H9 (cell line): ENCODE results near the gene MTRF1. TPM values are rescaled to one million over a fixed set of nuclear protein-coding genes. Genes with fewer than 3 reads are reported as not detected.

Experiments used
- DNase-seq: peaks from one replicate; pipeline ENCODE4 v3.0.0-alpha.2; 2017
- H2AFZ ChIP-seq: one replicate; pipeline ENCODE4 v1.6.1; 2013; ENCODE audit warnings: mild to moderate bottlenecking, low read length, control low read depth, moderate library complexity
- H2AK5ac ChIP-seq: 2 replicates; pipeline ENCODE4 v1.6.1; 2013; ENCODE audit warnings: low read length, control low read depth, mixed read lengths; ENCODE audit not compliant: insufficient read length
- H2BK120ac ChIP-seq: one replicate; pipeline ENCODE4 v1.6.1; 2013; ENCODE audit warnings: low read depth, mild to moderate bottlenecking, low read length, control low read depth, inconsistent platforms; ENCODE audit not compliant: poor library complexity, severe bottlenecking
- H2BK12ac ChIP-seq: 2 replicates; pipeline ENCODE4 v1.6.1; 2013; ENCODE audit warnings: low read length, control low read depth, mixed read lengths, low read depth; ENCODE audit not compliant: insufficient read length
- H2BK15ac ChIP-seq: 2 replicates; pipeline ENCODE4 v1.6.1; 2013; ENCODE audit warnings: low read depth, low read length, control low read depth
- H2BK20ac ChIP-seq: one replicate; pipeline ENCODE4 v1.6.1; 2013; ENCODE audit warnings: low read depth, mild to moderate bottlenecking, low read length, control low read depth, inconsistent platforms; ENCODE audit not compliant: poor library complexity, severe bottlenecking
- H2BK5ac ChIP-seq: 2 replicates; pipeline ENCODE4 v1.6.1; 2013; ENCODE audit warnings: low read length, control low read depth, mixed read lengths; ENCODE audit not compliant: insufficient read length
- H3K14ac ChIP-seq: 2 replicates; pipeline ENCODE4 v1.6.1; 2013; ENCODE audit warnings: low read length, control low read depth; ENCODE audit not compliant: insufficient read depth
- H3K18ac ChIP-seq: 2 replicates; pipeline ENCODE4 v1.6.1; 2013; ENCODE audit warnings: low read depth, mild to moderate bottlenecking, mixed read lengths, low read length, control low read depth; ENCODE audit not compliant: insufficient read length
- H3K23ac ChIP-seq: 2 replicates; pipeline ENCODE4 v1.6.1; 2013; ENCODE audit warnings: low read length, control low read depth, mixed read lengths, low read depth; ENCODE audit not compliant: insufficient read length
- H3K23me2 ChIP-seq: 2 replicates; pipeline ENCODE4 v1.6.1; 2013; ENCODE audit warnings: low read depth, mild to moderate bottlenecking, mixed read lengths, low read length, control low read depth; ENCODE audit not compliant: insufficient read length, poor library complexity, severe bottlenecking
- H3K27ac ChIP-seq: 2 replicates; pipeline ENCODE4 v1.5.1; 2013; ENCODE audit warnings: low read length, control low read depth, mixed read lengths, low read depth; ENCODE audit not compliant: insufficient read length
- H3K27me3 ChIP-seq: 2 replicates; pipeline ENCODE4 v1.6.1; 2013; ENCODE audit warnings: low read length, control low read depth, inconsistent platforms; ENCODE audit not compliant: insufficient read depth
- H3K4ac ChIP-seq: 2 replicates; pipeline ENCODE4 v1.6.1; 2013; ENCODE audit warnings: low read depth, mild to moderate bottlenecking, control low read depth, inconsistent platforms, low read length, moderate library complexity
- H3K4me1 ChIP-seq: 2 replicates; pipeline ENCODE4 v1.6.1; 2013; ENCODE audit warnings: low read length, control low read depth, inconsistent platforms; ENCODE audit not compliant: insufficient read depth
- H3K4me2 ChIP-seq: 2 replicates; pipeline ENCODE4 v1.6.1; 2013; ENCODE audit warnings: low read length, control low read depth, mixed read lengths; ENCODE audit not compliant: insufficient read length, insufficient read depth
- H3K56ac ChIP-seq: 2 replicates; pipeline ENCODE4 v1.6.1; 2013; ENCODE audit warnings: low read depth, mild to moderate bottlenecking, mixed read lengths, low read length, control low read depth; ENCODE audit not compliant: insufficient read length
- H3K79me1 ChIP-seq: 2 replicates; pipeline ENCODE4 v1.6.1; 2013; ENCODE audit warnings: low read depth, mild to moderate bottlenecking, moderate library complexity, low read length, control low read depth, inconsistent platforms; ENCODE audit not compliant: insufficient read depth, poor library complexity, severe bottlenecking
- H3K79me2 ChIP-seq: 2 replicates; pipeline ENCODE4 v1.6.1; 2013; ENCODE audit warnings: low read length, control low read depth, inconsistent platforms; ENCODE audit not compliant: insufficient read depth
- H3K9ac ChIP-seq: 2 replicates; pipeline ENCODE4 v1.6.1; 2013; ENCODE audit warnings: low read length, control low read depth, mixed read lengths; ENCODE audit not compliant: insufficient read length; ENCODE audit errors: extremely low read depth
- H3K9me3 ChIP-seq: one replicate; pipeline ENCODE4 v1.6.1; 2013; ENCODE audit warnings: low read depth, low read length, inconsistent platforms; ENCODE audit not compliant: control insufficient read depth
- H3T11ph ChIP-seq: one replicate; pipeline ENCODE4 v1.6.1; 2013; ENCODE audit warnings: mild to moderate bottlenecking, low read length, control low read depth, inconsistent platforms
- H4K20me1 ChIP-seq: one replicate; pipeline ENCODE4 v1.6.1; 2013; ENCODE audit not compliant: control insufficient read depth, insufficient read length, insufficient read depth
- H4K5ac ChIP-seq: 2 replicates; pipeline ENCODE4 v1.6.1; 2013; ENCODE audit warnings: low read depth, mild to moderate bottlenecking, mixed read lengths, low read length, control low read depth; ENCODE audit not compliant: insufficient read length
- H4K8ac ChIP-seq: replicated peaks from 2 replicates; pipeline ENCODE4 v1.6.1; 2013; ENCODE audit warnings: low read length, control low read depth, mixed read lengths, low read depth; ENCODE audit not compliant: insufficient read length
- H4K91ac ChIP-seq: 2 replicates; pipeline ENCODE4 v1.6.1; 2013; ENCODE audit warnings: low read depth, mild to moderate bottlenecking, moderate library complexity, mixed read lengths, low read length, control low read depth; ENCODE audit not compliant: insufficient read length
- H3K27ac Mint-ChIP-seq, 3 experiments: 2 replicates in 2 of 3; 3 replicates in 1 of 3; pipeline ENCODE4 v1.8.0; 2020 to 2021; ENCODE audit warnings: mixed read lengths in 3 of 3, mild to moderate bottlenecking in 1 of 3, moderate library complexity in 1 of 3
- H3K27me3 Mint-ChIP-seq: 2 replicates; pipeline ENCODE4 v1.8.0; 2021; ENCODE audit warnings: low read depth, mild to moderate bottlenecking, moderate library complexity, mixed read lengths
- H3K36me3 Mint-ChIP-seq, 3 experiments: 2 replicates in 2 of 3; 3 replicates in 1 of 3; pipeline ENCODE4 v1.8.0; 2020 to 2021; ENCODE audit warnings: low read depth in 3 of 3, mixed read lengths in 3 of 3; ENCODE audit not compliant: insufficient read depth in 1 of 3
- H3K4me1 Mint-ChIP-seq, 2 experiments: 2 replicates each; pipeline ENCODE4 v1.8.0; 2020; ENCODE audit warnings: mixed read lengths in 2 of 2
- H3K4me3 Mint-ChIP-seq, 2 experiments: 2 replicates in 1 of 2; 3 replicates in 1 of 2; pipeline ENCODE4 v1.8.0; 2020 to 2021; ENCODE audit warnings: mild to moderate bottlenecking in 2 of 2, mixed read lengths in 2 of 2, moderate library complexity in 1 of 2
- H3K9me3 Mint-ChIP-seq, 2 experiments: 2 replicates in 1 of 2; 3 replicates in 1 of 2; pipeline ENCODE4 v1.8.0; 2020; ENCODE audit warnings: mild to moderate bottlenecking in 2 of 2, mixed read lengths in 2 of 2, moderate library complexity in 1 of 2
- WGBS: extraction: QIAGEN DNeasy Blood & Tissue Kit; methylation state at CpG from one replicate; pipeline ENCODE4 v1.1.7; 2013; ENCODE audit warnings: missing lambda C conversion rate, low lambda C conversion rate, mixed read lengths; ENCODE audit not compliant: insufficient read length; ENCODE audit errors: extremely low coverage; 5-methylcytosine and 5-hydroxymethylcytosine counted together
- total RNA-seq: library from RNA; stranded (reverse); gene quantifications from 2 replicates; pipeline ENCODE4 v1.2.1, GENCODE V29; 2021
- TF ChIP-seq, protein P1 (sequence below): fragments of 200-600 bp; sonication (generic); conservative IDR thresholded peaks from 3 replicates; pipeline ENCODE4 v1.8.0; 2021; ENCODE audit warnings: antibody characterized with exemption, mild to moderate bottlenecking

MTRF1 gene
- total RNA-seq, 1 experiment from 2014 or later = 16.2 TPM

DNA sequence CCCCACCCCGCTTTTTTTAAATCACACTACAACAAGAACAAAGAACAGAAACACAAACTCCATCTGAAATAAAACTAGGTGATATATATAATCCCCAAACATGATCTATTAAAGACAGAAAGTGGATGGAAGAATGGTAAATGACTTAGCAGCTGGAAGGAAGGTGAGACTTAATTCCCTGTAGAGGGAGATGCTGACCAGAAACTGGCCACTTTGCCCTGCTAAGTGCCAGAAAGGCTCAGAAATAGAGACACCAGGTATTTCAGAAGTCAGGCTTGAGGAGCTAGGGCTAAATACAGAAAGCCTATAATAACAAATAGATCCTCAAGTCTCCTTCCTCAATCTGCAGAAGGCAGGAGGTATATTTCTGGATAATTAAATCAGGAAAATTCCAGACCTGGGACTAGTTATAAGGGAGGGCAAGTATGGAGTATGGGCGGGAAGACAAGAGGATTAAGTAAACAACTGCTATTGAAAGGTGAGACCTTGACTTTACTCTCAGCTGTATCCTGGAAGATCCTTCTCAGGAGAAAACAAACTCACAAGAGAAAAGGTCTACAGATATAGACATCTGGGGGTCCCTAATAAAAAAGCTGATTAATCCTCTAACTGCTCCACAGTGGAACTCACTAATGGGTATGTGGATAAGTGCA, 32.2 kb downstream of the MTRF1 start:
- H4K8ac ChIP-seq = no peak overlapping the region
- H3K23me2 ChIP-seq = no peaks in the 10 kb centered on the region
- no peak overlapping the region for H2AFZ ChIP-seq
- H3K18ac ChIP-seq = no peak overlapping the region
- no peaks in the 10 kb centered on the region for H3K9me3 Mint-ChIP-seq
- H3K79me2 ChIP-seq = no peaks in the 10 kb centered on the region
- no peak for DNase-seq
- no peaks in the 10 kb centered on the region for H4K20me1 ChIP-seq
- H3K23ac ChIP-seq = no peak overlapping the region
- H2AK5ac ChIP-seq = no peak overlapping the region
- H2BK120ac ChIP-seq = no peak overlapping the region
- no peak overlapping the region for H3K14ac ChIP-seq
- no peak overlapping the region for H3K56ac ChIP-seq
- no peak overlapping the region for H2BK5ac ChIP-seq
- H3T11ph ChIP-seq = no peak overlapping the region
- WGBS = no CpG with 5 or more reads among the region's 2 CpGs
- no peaks in the 10 kb centered on the region for H3K4me1 ChIP-seq
- H3K27me3 Mint-ChIP-seq = no peaks in the 10 kb centered on the region
- H3K4me2 ChIP-seq = no peak overlapping the region
- no peak overlapping the region for H3K4ac ChIP-seq
- no peak overlapping the region for H2BK20ac ChIP-seq
- no peak overlapping the region for H3K27ac ChIP-seq
- H4K5ac ChIP-seq = no peak overlapping the region
- peak overlapping the region in 2 of 3 experiments; percentile 6 to 67; a peak in 1 of 7 replicates for H3K27ac Mint-ChIP-seq
- H3K4me3 Mint-ChIP-seq = no peak overlapping the region
- TF ChIP-seq, protein P1, sequence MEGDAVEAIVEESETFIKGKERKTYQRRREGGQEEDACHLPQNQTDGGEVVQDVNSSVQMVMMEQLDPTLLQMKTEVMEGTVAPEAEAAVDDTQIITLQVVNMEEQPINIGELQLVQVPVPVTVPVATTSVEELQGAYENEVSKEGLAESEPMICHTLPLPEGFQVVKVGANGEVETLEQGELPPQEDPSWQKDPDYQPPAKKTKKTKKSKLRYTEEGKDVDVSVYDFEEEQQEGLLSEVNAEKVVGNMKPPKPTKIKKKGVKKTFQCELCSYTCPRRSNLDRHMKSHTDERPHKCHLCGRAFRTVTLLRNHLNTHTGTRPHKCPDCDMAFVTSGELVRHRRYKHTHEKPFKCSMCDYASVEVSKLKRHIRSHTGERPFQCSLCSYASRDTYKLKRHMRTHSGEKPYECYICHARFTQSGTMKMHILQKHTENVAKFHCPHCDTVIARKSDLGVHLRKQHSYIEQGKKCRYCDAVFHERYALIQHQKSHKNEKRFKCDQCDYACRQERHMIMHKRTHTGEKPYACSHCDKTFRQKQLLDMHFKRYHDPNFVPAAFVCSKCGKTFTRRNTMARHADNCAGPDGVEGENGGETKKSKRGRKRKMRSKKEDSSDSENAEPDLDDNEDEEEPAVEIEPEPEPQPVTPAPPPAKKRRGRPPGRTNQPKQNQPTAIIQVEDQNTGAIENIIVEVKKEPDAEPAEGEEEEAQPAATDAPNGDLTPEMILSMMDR = no peak
- H3K4me1 Mint-ChIP-seq = no peaks in the 10 kb centered on the region
- no peak overlapping the region for H2BK15ac ChIP-seq
- H3K36me3 Mint-ChIP-seq = peaks cover 3 to 11% (median 5%) of the 10 kb centered on the region in 3 experiments; a peak in 5 of 7 replicates
- H3K79me1 ChIP-seq = no peaks in the 10 kb centered on the region
- no peaks in the 10 kb centered on the region for H3K9me3 ChIP-seq
- no peaks in the 10 kb centered on the region for H3K27me3 ChIP-seq
- H3K9ac ChIP-seq = no peak overlapping the region
- no peak overlapping the region for H2BK12ac ChIP-seq
- no peak overlapping the region for H4K91ac ChIP-seq
